ENCODE measurements around the gene RAB20. TPM values are rescaled to one million over a fixed set of nuclear protein-coding genes. Genes with fewer than 3 reads are reported as not detected.

RAB20 gene
- total and polyA plus RNA-seq, 5 experiments from 2014 or later, result 2.2 to 4.5 (median 2.9) TPM

GRCh38 chr13:110484290-110485048, 77.1 kb downstream of the RAB20 start:
- ATAC-seq, result no peak
- no peaks in the 10 kb centered on the region for H3K36me3 Mint-ChIP-seq
- no peaks in the 10 kb centered on the region for H3K9me3 Mint-ChIP-seq
- H3K27me3 Mint-ChIP-seq, result peaks cover 0 to 23% (median 4%) of the 10 kb centered on the region in 5 donors
- no peak overlapping the region for H3K27ac Mint-ChIP-seq
- no peaks in the 10 kb centered on the region for H3K4me1 Mint-ChIP-seq
- POLR2A ChIA-PET, result no interaction called here
- DNase-seq, result no peak
- no peak overlapping the region for H3K4me3 Mint-ChIP-seq

DNA sequence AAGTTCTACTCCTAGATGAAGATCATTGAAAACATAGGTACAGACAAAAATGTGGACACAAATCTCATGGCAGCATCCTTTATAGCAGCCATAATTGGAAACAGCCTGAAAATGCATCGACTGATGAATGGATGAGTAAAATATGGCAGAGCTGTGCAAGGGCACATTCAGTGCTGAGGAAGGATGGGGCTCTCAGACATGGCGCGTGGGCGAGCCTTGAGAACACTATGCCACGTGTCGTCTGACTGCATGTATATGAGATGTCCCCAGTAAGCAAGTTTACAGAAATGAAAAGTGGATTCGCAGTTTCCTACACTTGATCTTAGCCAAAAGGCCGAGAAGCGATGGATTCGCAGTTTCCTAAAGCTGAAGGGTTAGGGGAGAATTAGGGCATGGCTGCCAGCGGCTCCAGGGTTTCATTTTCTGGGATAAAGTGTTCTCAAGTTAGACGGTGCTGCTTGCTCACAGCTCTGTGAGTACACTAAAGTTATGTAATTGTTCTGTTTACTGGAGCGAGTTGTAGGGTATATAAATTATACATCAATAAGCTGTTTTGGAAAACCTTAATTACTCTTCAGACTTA, 78.0 kb downstream of the RAB20 start:
- no peaks in the 10 kb centered on the region for H3K9me3 Mint-ChIP-seq
- H3K27ac Mint-ChIP-seq, result no peak overlapping the region
- ATAC-seq (no peak), DNase-seq (no peak)
- H3K4me1 Mint-ChIP-seq, result no peaks in the 10 kb centered on the region
- POLR2A ChIA-PET, result interaction anchor here (0.7 kb wide), 1 partner anchor 25 kb away, joined by 4 read pairs; no protein-coding TSS in a partner anchor
- H3K36me3 Mint-ChIP-seq, result no peaks in the 10 kb centered on the region
- peaks cover 0 to 23% (median 5%) of the 10 kb centered on the region in 5 donors for H3K27me3 Mint-ChIP-seq
- no peak overlapping the region for H3K4me3 Mint-ChIP-seq

DNA sequence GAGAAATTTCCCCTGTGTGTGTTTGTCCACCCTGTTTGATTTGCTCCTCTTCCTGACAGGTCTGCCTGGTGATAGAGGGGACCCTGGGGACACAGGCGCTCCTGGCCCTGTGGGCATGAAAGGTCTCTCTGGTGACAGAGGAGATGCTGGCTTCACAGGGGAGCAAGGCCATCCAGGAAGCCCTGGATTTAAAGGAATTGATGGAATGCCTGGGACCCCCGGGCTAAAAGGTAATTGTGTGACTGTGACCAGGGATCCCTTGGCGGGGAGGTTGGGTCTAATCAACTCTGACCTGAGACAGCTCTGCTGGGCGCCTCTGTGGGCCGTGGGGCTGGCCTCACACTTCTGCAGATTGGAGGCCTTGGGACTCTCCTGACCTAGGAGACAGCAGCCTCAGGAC, 81.4 kb downstream of the RAB20 start:
- Mint-ChIP-seq H3K27me3 (peaks cover 0 to 34% (median 9%) of the 10 kb centered on the region in 5 donors), H3K9me3 (no peaks in the 10 kb centered on the region), H3K4me3 (no peak overlapping the region), H3K36me3 (no peaks in the 10 kb centered on the region), H3K4me1 (no peaks in the 10 kb centered on the region), H3K27ac (no peak overlapping the region)
- DNase-seq (no peak), ATAC-seq (no peak)
- POLR2A ChIA-PET, result no interaction called here

GRCh38 chr13:110479648-110480047, 81.9 kb downstream of the RAB20 start:
- Mint-ChIP-seq H3K27me3 (peaks cover 0 to 33% (median 9%) of the 10 kb centered on the region in 5 donors), H3K4me3 (no peak overlapping the region), H3K36me3 (no peaks in the 10 kb centered on the region), H3K27ac (no peak overlapping the region), H3K9me3 (no peaks in the 10 kb centered on the region), H3K4me1 (no peaks in the 10 kb centered on the region)
- ATAC-seq, result no peak
- POLR2A ChIA-PET, result no interaction called here
- DNase-seq, result no peak

GRCh38 chr13:110479215-110479545, 82.3 kb downstream of the RAB20 start:
- Mint-ChIP-seq H3K27me3 (peaks cover 0 to 28% (median 9%) of the 10 kb centered on the region in 5 donors), H3K4me3 (no peak overlapping the region), H3K27ac (no peak overlapping the region), H3K4me1 (peaks cover 0 to 1% (median 0%) of the 10 kb centered on the region in 4 donors), H3K9me3 (no peaks in the 10 kb centered on the region), H3K36me3 (no peaks in the 10 kb centered on the region)
- DNase-seq (no peak), ATAC-seq (no peak)
- POLR2A ChIA-PET, result no interaction called here

GRCh38 chr13:110478405-110479214, 82.9 kb downstream of the RAB20 start:
- H3K36me3 Mint-ChIP-seq, result no peaks in the 10 kb centered on the region
- H3K27me3 Mint-ChIP-seq, result peaks cover 0 to 25% (median 9%) of the 10 kb centered on the region in 5 donors
- peaks cover 0 to 2% (median 0%) of the 10 kb centered on the region in 4 donors for H3K4me1 Mint-ChIP-seq
- H3K27ac Mint-ChIP-seq, result no peak overlapping the region
- H3K9me3 Mint-ChIP-seq, result no peaks in the 10 kb centered on the region
- H3K4me3 Mint-ChIP-seq, result no peak overlapping the region
- no peak for DNase-seq
- POLR2A ChIA-PET, result no interaction called here
- no peak for ATAC-seq

DNA sequence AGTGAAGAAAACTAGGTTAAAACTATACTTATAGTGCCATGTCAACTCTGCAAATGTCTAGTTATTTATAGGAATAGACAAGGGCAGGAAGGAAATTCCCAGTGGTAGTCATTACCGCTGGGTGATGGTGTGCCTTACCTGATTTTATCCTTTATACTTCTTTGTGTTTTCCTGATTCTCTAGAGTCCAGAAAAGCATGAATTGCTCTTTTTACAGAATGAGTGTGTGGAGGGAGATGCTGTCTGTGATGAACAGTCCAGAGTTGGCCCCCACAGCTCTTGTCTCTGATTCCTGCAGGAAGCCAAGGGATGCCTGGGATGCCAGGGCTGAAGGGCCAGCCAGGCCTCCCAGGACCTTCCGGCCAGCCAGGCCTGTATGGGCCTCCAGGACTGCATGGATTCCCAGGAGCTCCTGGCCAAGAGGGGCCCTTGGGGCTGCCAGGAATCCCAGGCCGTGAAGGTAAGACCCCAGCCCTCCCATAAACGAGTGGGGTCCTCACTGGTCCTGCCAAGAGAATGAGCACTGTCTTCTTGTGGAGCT, 83.7 kb downstream of the RAB20 start:
- DNase-seq, result no peak
- no peaks in the 10 kb centered on the region for H3K36me3 Mint-ChIP-seq
- no peaks in the 10 kb centered on the region for H3K9me3 Mint-ChIP-seq
- no peak overlapping the region for H3K4me3 Mint-ChIP-seq
- POLR2A ChIA-PET, result no interaction called here
- H3K4me1 Mint-ChIP-seq, result peaks cover 0 to 2% (median 0%) of the 10 kb centered on the region in 4 donors
- no peak for ATAC-seq
- no peak overlapping the region for H3K27ac Mint-ChIP-seq
- peaks cover 0 to 25% (median 11%) of the 10 kb centered on the region in 5 donors for H3K27me3 Mint-ChIP-seq

DNA sequence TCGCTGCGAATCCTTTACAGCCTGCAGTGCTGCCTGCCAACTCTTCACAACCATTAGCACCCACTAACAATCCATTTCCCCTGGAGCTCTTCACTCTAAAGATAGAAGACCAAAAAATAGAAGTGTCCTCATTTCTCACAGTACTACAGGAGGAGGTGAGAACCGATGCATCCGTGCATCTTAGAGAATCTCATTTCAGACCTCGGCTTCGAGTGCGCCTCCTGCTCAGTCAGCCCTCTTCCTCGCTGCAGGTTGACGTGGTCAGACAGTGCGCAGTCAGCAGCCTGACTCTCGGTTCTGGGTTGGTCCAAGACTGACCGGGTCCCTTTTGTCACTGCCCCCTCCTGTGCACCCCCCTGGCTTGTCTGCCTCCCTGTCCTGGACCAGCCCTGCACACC, 85.3 kb downstream of the RAB20 start:
- DNase-seq (no peak), ATAC-seq (no peak)
- Mint-ChIP-seq H3K27me3 (peaks cover 0 to 20% (median 13%) of the 10 kb centered on the region in 5 donors), H3K4me1 (peaks cover 0 to 7% (median under 1%) of the 10 kb centered on the region in 4 donors), H3K9me3 (no peaks in the 10 kb centered on the region), H3K4me3 (no peak overlapping the region), H3K27ac (no peak overlapping the region), H3K36me3 (no peaks in the 10 kb centered on the region)
- POLR2A ChIA-PET, result no interaction called here

GRCh38 chr13:110475550-110476219, 85.8 kb downstream of the RAB20 start:
- Mint-ChIP-seq H3K36me3 (no peaks in the 10 kb centered on the region), H3K4me3 (no peak overlapping the region), H3K27me3 (peaks cover 4 to 25% (median 19%) of the 10 kb centered on the region in 5 donors), H3K4me1 (peaks cover 0 to 12% (median under 1%) of the 10 kb centered on the region in 4 donors), H3K9me3 (no peaks in the 10 kb centered on the region), H3K27ac (no peak overlapping the region)
- ATAC-seq (no peak), DNase-seq (no peak)
- POLR2A ChIA-PET, result no interaction called here

- DNase-seq (no peak), ATAC-seq (no peak)
- Mint-ChIP-seq H3K27me3 (peaks cover 5 to 29% (median 24%) of the 10 kb centered on the region in 5 donors), H3K27ac (no peak overlapping the region), H3K36me3 (no peaks in the 10 kb centered on the region), H3K4me1 (peaks cover 0 to 18% (median under 1%) of the 10 kb centered on the region in 4 donors), H3K4me3 (no peak overlapping the region), H3K9me3 (no peaks in the 10 kb centered on the region)
- POLR2A ChIA-PET, result no interaction called here
These were observed 86.4 kb downstream of the RAB20 start for GRCh38 chr13:110475117-110475516.

- Mint-ChIP-seq H3K36me3 (no peaks in the 10 kb centered on the region), H3K4me3 (no peak overlapping the region), H3K4me1 (peaks cover 0 to 20% (median under 1%) of the 10 kb centered on the region in 4 donors), H3K27me3 (peaks cover 5 to 29% (median 25%) of the 10 kb centered on the region in 5 donors), H3K9me3 (no peaks in the 10 kb centered on the region), H3K27ac (no peak overlapping the region)
- ATAC-seq (no peak), DNase-seq (no peak)
- POLR2A ChIA-PET, result no interaction called here
These were observed 86.8 kb downstream of the RAB20 start for GRCh38 chr13:110474713-110475112.

All from naive thymus-derived CD8-positive, alpha-beta T cell (primary cell).